BE2C (cell line): Measurements from ENCODE around the gene ZNF577.
"Not testable (repeated sequence)": the region's sequence is repeated elsewhere in the genome, so short reads cannot be mapped to it uniquely, and the experiment has no call there.

ENCODE experiments used
- DNase-seq: peaks from one replicate; pipeline ENCODE4 v3.0.0-alpha.2; 2020
- H3K27me3 ChIP-seq: fragments of 250-450 bp; sonication (Bioruptor Pico); 2 replicates; pipeline ENCODE4 v1.5.1; 2020; ENCODE audit warnings: mild to moderate bottlenecking
- H3K36me3 ChIP-seq: fragments of 250-450 bp; sonication (Bioruptor Pico); 2 replicates; pipeline ENCODE4 v1.5.1; 2020; ENCODE audit warnings: mild to moderate bottlenecking
- H3K4me1 ChIP-seq: fragments of 250-450 bp; sonication (Bioruptor Pico); 2 replicates; pipeline ENCODE4 v1.5.1; 2020
- H3K4me3 ChIP-seq: 2 replicates; pipeline ENCODE4 v1.5.1; 2011; ENCODE audit warnings: low read depth, low read length
- H3K9me3 ChIP-seq: fragments of 250-450 bp; sonication (Bioruptor Pico); 2 replicates; pipeline ENCODE4 v1.5.1; 2020
- CTCF ChIP-seq: IDR thresholded peaks from 2 replicates; pipeline ENCODE4 v1.5.1; 2012; ENCODE audit warnings: mild to moderate bottlenecking, low read depth, low read length

ZNF577 gene

GRCh38 chr19:51921949-51922348 is 34.2 kb upstream of the ZNF577 start:
- Histone ChIP-seq H3K27me3 (no peaks in the 10 kb centered on the region), H3K4me1 (no peaks in the 10 kb centered on the region), H3K4me3 (no peak overlapping the region), H3K36me3 (no peaks in the 10 kb centered on the region), H3K9me3 (peaks cover 4% of the 10 kb centered on the region; the same call in 1 of the 2 replicates)
- no peak for TF ChIP-seq CTCF
- no peak for DNase-seq

- Histone ChIP-seq H3K27me3 (no peaks in the 10 kb centered on the region), H3K36me3 (no peaks in the 10 kb centered on the region), H3K4me1 (no peaks in the 10 kb centered on the region), H3K4me3 (no peak overlapping the region), H3K9me3 (peaks cover 11% of the 10 kb centered on the region)
- no peak for TF ChIP-seq CTCF
- no peak for DNase-seq
These were observed 31.9 kb upstream of the ZNF577 start for GRCh38 chr19:51919606-51920005.

GRCh38 chr19:51916167-51916566 is 28.4 kb upstream of the ZNF577 start:
- DNase-seq = no peak
- no peak for TF ChIP-seq CTCF
- H3K36me3 ChIP-seq = no peaks in the 10 kb centered on the region
- no peaks in the 10 kb centered on the region for H3K27me3 ChIP-seq
- peaks cover 12% of the 10 kb centered on the region for H3K9me3 ChIP-seq
- H3K4me3 ChIP-seq = no peak overlapping the region
- no peaks in the 10 kb centered on the region for H3K4me1 ChIP-seq

- Histone ChIP-seq H3K4me1 (no peaks in the 10 kb centered on the region), H3K4me3 (no peak overlapping the region), H3K9me3 (peaks cover 12% of the 10 kb centered on the region), H3K27me3 (no peaks in the 10 kb centered on the region), H3K36me3 (no peaks in the 10 kb centered on the region)
- no peak for TF ChIP-seq CTCF
- DNase-seq = no peak
These were observed 27.6 kb upstream of the ZNF577 start for GRCh38 chr19:51915324-51915867.

- not testable (repeated sequence) for H3K27me3 ChIP-seq, H3K4me1 ChIP-seq, H3K4me3 ChIP-seq, DNase-seq, H3K36me3 ChIP-seq, H3K9me3 ChIP-seq
These were observed 20.2 kb upstream of the ZNF577 start for GRCh38 chr19:51907981-51908380.

- not testable (repeated sequence) for DNase-seq, H3K4me3 ChIP-seq
These were observed 18.4 kb upstream of the ZNF577 start for GRCh38 chr19:51906108-51906507.

GRCh38 chr19:51905639-51906038 is 17.9 kb upstream of the ZNF577 start:
- not testable (repeated sequence) for DNase-seq, H3K4me3 ChIP-seq, H3K36me3 ChIP-seq, H3K27me3 ChIP-seq, H3K9me3 ChIP-seq, H3K4me1 ChIP-seq

More at GRCh38 chr19:51906108-51906507, 18.4 kb upstream of the ZNF577 start:
- H3K27me3 ChIP-seq, H3K36me3 ChIP-seq, H3K4me1 ChIP-seq, H3K9me3 ChIP-seq: not testable (repeated sequence)

GRCh38 chr19:51905206-51905605 is 17.5 kb upstream of the ZNF577 start:
- no peak for TF ChIP-seq CTCF
- Histone ChIP-seq H3K9me3 (peaks cover 5% of the 10 kb centered on the region), H3K4me1 (no peaks in the 10 kb centered on the region; the same call in 1 of the 2 replicates), H3K27me3 (no peaks in the 10 kb centered on the region), H3K4me3 (no peak overlapping the region; the same call in 1 of the 2 replicates), H3K36me3 (peaks cover 12% of the 10 kb centered on the region)
- DNase-seq = no peak
